DND-41 (cell line): ENCODE measurements around the gene CASQ2.

Source experiments
- ATAC-seq: fragments of 200-7000 bp; cut with Tn5 transposase; 3 replicates; pipeline ENCODE4 v1.9.1; 2021; ENCODE audit warnings: low read depth; ENCODE audit not compliant: insufficient read depth
- DNase-seq: peaks from one replicate; pipeline ENCODE4 v3.0.0-alpha.2; 2020
- H2AFZ ChIP-seq: 2 replicates; pipeline ENCODE4 v1.6.0; 2012; ENCODE audit warnings: low read depth, low read length
- H3K27ac ChIP-seq: 2 replicates; pipeline ENCODE4 v1.5.1; 2012; ENCODE audit warnings: low read length, inconsistent platforms
- H3K27me3 ChIP-seq: fragments of 200-600 bp; sonication (generic); 2 replicates; pipeline ENCODE4 v1.6.0; 2012; ENCODE audit warnings: low read length, mild to moderate bottlenecking, inconsistent platforms; ENCODE audit not compliant: insufficient read depth, poor library complexity
- H3K36me3 ChIP-seq: 2 replicates; pipeline ENCODE4 v1.5.1; 2012; ENCODE audit warnings: low read length, inconsistent platforms; ENCODE audit not compliant: insufficient read depth
- H3K4me1 ChIP-seq: 2 replicates; pipeline ENCODE4 v1.5.1; 2012; ENCODE audit warnings: mild to moderate bottlenecking, low read length; ENCODE audit not compliant: insufficient read depth
- H3K4me2 ChIP-seq: 2 replicates; pipeline ENCODE4 v1.6.0; 2012; ENCODE audit warnings: mild to moderate bottlenecking, moderate library complexity, low read length, inconsistent platforms; ENCODE audit not compliant: insufficient read depth
- H3K4me3 ChIP-seq, 2 experiments: fragments of 200-600 bp in 1 of 2; shearing (Covaris generic) in 1 of 2; 2 replicates each; pipeline ENCODE4 v1.5.1; 2012 to 2016; ENCODE audit warnings: inconsistent platforms in 2 of 2, low read length in 2 of 2, mild to moderate bottlenecking in 2 of 2, low read depth in 1 of 2, moderate library complexity in 1 of 2
- H3K79me2 ChIP-seq: 2 replicates; pipeline ENCODE4 v1.6.0; 2012; ENCODE audit warnings: low read length, inconsistent platforms; ENCODE audit not compliant: insufficient read depth
- H3K9ac ChIP-seq: 2 replicates; pipeline ENCODE4 v1.6.0; 2012; ENCODE audit warnings: low read depth, mild to moderate bottlenecking, inconsistent platforms, low read length, moderate library complexity
- H3K9me3 ChIP-seq: 2 replicates; pipeline ENCODE4 v1.5.1; 2012; ENCODE audit warnings: low read length, moderate library complexity, mild to moderate bottlenecking, inconsistent platforms; ENCODE audit not compliant: insufficient read depth, severe bottlenecking
- H4K20me1 ChIP-seq: 2 replicates; pipeline ENCODE4 v1.6.0; 2012; ENCODE audit warnings: low read length; ENCODE audit not compliant: insufficient read depth
- CTCF ChIP-seq: IDR thresholded peaks from 2 replicates; pipeline ENCODE4 v1.5.1; 2012; ENCODE audit warnings: borderline replicate concordance, low read length, moderate library complexity, mild to moderate bottlenecking; ENCODE audit not compliant: poor library complexity, severe bottlenecking; ENCODE audit errors: extremely low read depth
- EZH2 ChIP-seq: IDR thresholded peaks from 3 replicates; pipeline ENCODE4 v1.6.1; 2012; ENCODE audit warnings: borderline replicate concordance, low read depth, mild to moderate bottlenecking, moderate library complexity, low read length, inconsistent platforms; ENCODE audit not compliant: severe bottlenecking

The CASQ2 gene

GRCh38 chr1:115666206-115666605, 102.3 kb downstream of the CASQ2 start:
- no peak overlapping the region for H2AFZ ChIP-seq
- H3K27ac ChIP-seq: peak overlapping the region; percentile 39
- no peak for TF ChIP-seq EZH2
- no peak for TF ChIP-seq CTCF
- H3K4me3 ChIP-seq: no peak overlapping the region
- no peak for ATAC-seq
- H3K4me2 ChIP-seq: no peak overlapping the region
- H3K36me3 ChIP-seq: peaks cover 55% of the 10 kb centered on the region
- H4K20me1 ChIP-seq: 0 out of 2 replicates have a peak, but pooled peaks cover 2% of the 10 kb centered on the region
- peaks cover 17% of the 10 kb centered on the region for H3K79me2 ChIP-seq
- no peaks in the 10 kb centered on the region for H3K9me3 ChIP-seq
- no peak overlapping the region for H3K9ac ChIP-seq
- no peak for DNase-seq
- H3K4me1 ChIP-seq: peaks cover 58% of the 10 kb centered on the region
- H3K27me3 ChIP-seq: no peaks in the 10 kb centered on the region

- Histone ChIP-seq H3K4me1 (peaks cover 51% of the 10 kb centered on the region), H3K9ac (no peak overlapping the region), H3K4me2 (no peak overlapping the region), H3K9me3 (no peaks in the 10 kb centered on the region), H3K27me3 (no peaks in the 10 kb centered on the region), H3K79me2 (peaks cover 17% of the 10 kb centered on the region), H4K20me1 (no peaks in the 10 kb centered on the region), H3K4me3 (no peak overlapping the region), H2AFZ (no peak overlapping the region), H3K27ac (no peak overlapping the region), H3K36me3 (peaks cover 61% of the 10 kb centered on the region)
- no peak for DNase-seq
- TF ChIP-seq EZH2: no peak
- TF ChIP-seq CTCF: no peak
- no peak for ATAC-seq
Observed at GRCh38 chr1:115665319-115666096, 103.0 kb downstream of the CASQ2 start.

- ATAC-seq: no peak
- Histone ChIP-seq H3K79me2 (peaks cover 27% of the 10 kb centered on the region), H3K9ac (no peak overlapping the region), H3K36me3 (peaks cover 80% of the 10 kb centered on the region), H4K20me1 (peaks cover 9% of the 10 kb centered on the region; the same call in 1 of the 2 replicates), H3K9me3 (no peaks in the 10 kb centered on the region), H3K4me1 (peaks cover 16% of the 10 kb centered on the region), H3K4me3 (no peak overlapping the region), H3K27ac (no peak overlapping the region), H2AFZ (no peak overlapping the region), H3K27me3 (no peaks in the 10 kb centered on the region), H3K4me2 (no peak overlapping the region)
- no peak for TF ChIP-seq CTCF
- no peak for TF ChIP-seq EZH2
- DNase-seq: no peak
Observed at GRCh38 chr1:115661157-115661556, 107.4 kb downstream of the CASQ2 start.

GRCh38 chr1:115660151-115660550, 108.4 kb downstream of the CASQ2 start:
- Histone ChIP-seq H3K9ac (no peak overlapping the region), H3K79me2 (peaks cover 28% of the 10 kb centered on the region), H3K36me3 (peaks cover 80% of the 10 kb centered on the region), H3K9me3 (no peaks in the 10 kb centered on the region), H4K20me1 (peaks cover 9% of the 10 kb centered on the region; the same call in 1 of the 2 replicates), H2AFZ (no peak overlapping the region), H3K27ac (no peak overlapping the region), H3K4me2 (no peak overlapping the region), H3K4me1 (peaks cover 20% of the 10 kb centered on the region), H3K4me3 (no peak overlapping the region), H3K27me3 (no peaks in the 10 kb centered on the region)
- DNase-seq (no peak), ATAC-seq (no peak)
- TF ChIP-seq CTCF: no peak
- no peak for TF ChIP-seq EZH2
